B cell (primary cell): ENCODE data around the gene CAPS. TPM values are rescaled to one million over a fixed set of nuclear protein-coding genes. Genes with fewer than 3 reads are reported as not detected.

Experiments used
- ATAC-seq: fragments of 200-7000 bp; cut with Tn5 transposase; one replicate; pipeline ENCODE4 v1.10.0; 2021; ENCODE audit warnings: low read depth, mild to moderate bottlenecking, moderate number of reproducible peaks, moderate library complexity
- CTCF ChIA-PET: fragments of 350-600 bp; sonication (Branson Sonifier 250); formaldehyde crosslinking; loops from one replicate; lab custom pipeline; 2021; ENCODE audit warnings: antibody characterized with exemption, inconsistent platforms; lab: Charles Lee
- POLR2A ChIA-PET: fragments of 350-600 bp; sonication (Branson Sonifier 250); formaldehyde crosslinking; loops from one replicate; lab custom pipeline; 2021; ENCODE audit warnings: antibody characterized with exemption; lab: Charles Lee
- DNase-seq: peaks from one replicate; pipeline ENCODE4 v3.0.0; 2013
- H2AFZ ChIP-seq: 2 replicates; pipeline ENCODE4 v1.6.1; 2012; ENCODE audit warnings: mild to moderate bottlenecking, low read depth, low read length; ENCODE audit not compliant: insufficient read depth, poor library complexity, severe bottlenecking
- H3K27ac ChIP-seq, 2 donors: 1 replicate in 1 of 2; 2 replicates in 1 of 2; pipeline ENCODE4 v1.5.1; 2012 to 2013; ENCODE audit warnings: low read length in 2 of 2, mild to moderate bottlenecking in 2 of 2, moderate library complexity in 1 of 2
- H3K27me3 ChIP-seq, 4 experiments: fragments of 200-600 bp in 1 of 4; sonication (generic) in 1 of 4; replicated peaks in 1 of 4; 1 replicate in 2 of 4; 2 replicates in 2 of 4; pipeline versions ENCODE4 v1.6.1 to v1.7.0; 2013 to 2016; ENCODE audit warnings: low read length in 3 of 4, mild to moderate bottlenecking in 2 of 4, mixed read lengths in 1 of 4, moderate library complexity in 1 of 4; ENCODE audit not compliant: insufficient read depth in 4 of 4, control insufficient read depth in 3 of 4; ENCODE audit errors: control extremely low read depth in 1 of 4
- H3K36me3 ChIP-seq, 2 experiments: replicated peaks in 1 of 2; 1 replicate in 1 of 2; 2 replicates in 1 of 2; pipeline versions ENCODE4 v1.6.1 to v1.7.1; 2013; ENCODE audit warnings: low read length in 1 of 2; ENCODE audit not compliant: insufficient read depth in 2 of 2, control insufficient read depth in 1 of 2; ENCODE audit errors: control extremely low read depth in 1 of 2, extremely low read depth in 1 of 2
- H3K4me1 ChIP-seq, 2 donors: fragments of 200-600 bp in 1 of 2; sonication (generic) in 1 of 2; 1 replicate in 1 of 2; 2 replicates in 1 of 2; pipeline versions ENCODE4 v1.5.1 to v1.6.1; 2013 to 2017; ENCODE audit warnings: low read length in 2 of 2; ENCODE audit not compliant: control insufficient read depth in 2 of 2, insufficient read depth in 2 of 2
- H3K4me2 ChIP-seq: replicated peaks from 2 replicates; pipeline ENCODE3; 2012; ENCODE audit warnings: mild to moderate bottlenecking, low read depth, low read length; ENCODE audit not compliant: poor library complexity, severe bottlenecking
- H3K4me3 ChIP-seq, 5 experiments: fragments of 200-600 bp in 1 of 5; sonication (generic) in 1 of 5; 1 replicate in 3 of 5; 2 replicates in 2 of 5; pipeline versions ENCODE4 v1.5.1 to v1.7.0; 2011 to 2016; ENCODE audit warnings: low read length in 4 of 5, mild to moderate bottlenecking in 4 of 5, low read depth in 2 of 5, control low read depth in 1 of 5, moderate library complexity in 1 of 5; ENCODE audit not compliant: insufficient read depth in 1 of 5; ENCODE audit errors: control extremely low read depth in 1 of 5, extremely low read depth in 1 of 5
- H3K79me2 ChIP-seq: fragments of 200-600 bp; sonication (generic); one replicate; pipeline ENCODE4 v1.6.0; 2016; ENCODE audit warnings: low read length; ENCODE audit not compliant: control insufficient read depth, insufficient read depth
- H3K9ac ChIP-seq: fragments of 200-600 bp; sonication (generic); 2 replicates; pipeline ENCODE4 v1.6.1; 2017; ENCODE audit warnings: mild to moderate bottlenecking, low read length, moderate library complexity
- H3K9me3 ChIP-seq, 3 donors: one replicate each; pipeline versions ENCODE4 v1.6.1 to v1.7.1; 2013; ENCODE audit warnings: low read length in 2 of 3; ENCODE audit not compliant: control insufficient read depth in 2 of 3, insufficient read depth in 1 of 3; ENCODE audit errors: control extremely low read depth in 1 of 3
- H4K20me1 ChIP-seq: 2 replicates; pipeline ENCODE4 v1.6.0; 2012; ENCODE audit warnings: mild to moderate bottlenecking, low read length; ENCODE audit not compliant: insufficient read depth, control insufficient read depth, poor library complexity, severe bottlenecking
- H3K27ac Mint-ChIP-seq: one replicate; pipeline ENCODE4 v1.8.0; 2021; ENCODE audit warnings: mixed read lengths
- H3K27me3 Mint-ChIP-seq: one replicate; pipeline ENCODE4 v1.8.0; 2021; ENCODE audit warnings: mixed read lengths
- H3K4me1 Mint-ChIP-seq: one replicate; pipeline ENCODE4 v1.8.0; 2021; ENCODE audit warnings: mixed read lengths
- H3K4me3 Mint-ChIP-seq: one replicate; pipeline ENCODE4 v1.8.0; 2021; ENCODE audit warnings: mixed read lengths
- H3K9me3 Mint-ChIP-seq: one replicate; pipeline ENCODE4 v1.8.0; 2022; ENCODE audit warnings: mixed read lengths; ENCODE audit not compliant: insufficient read depth
- EZH2 ChIP-seq: IDR thresholded peaks from 2 replicates; pipeline ENCODE4 v1.6.1; 2012; ENCODE audit warnings: borderline replicate concordance, low read depth, mild to moderate bottlenecking, moderate library complexity, low read length; ENCODE audit not compliant: insufficient read depth, poor library complexity, severe bottlenecking
- WGBS: methylation state at CpG from one replicate; pipeline ENCODE4 v1.1.5; 2013; ENCODE audit warnings: missing lambda C conversion rate; ENCODE audit not compliant: insufficient coverage; 5-methylcytosine and 5-hydroxymethylcytosine counted together
- intact Hi-C: fragments of 100-400 bp; cut with micrococcal nuclease; formaldehyde crosslinking; loops from one replicate; pipeline ENCODE4 v1.10.0; 2022
- polyA plus RNA-seq: library from polyadenylated mRNA; depleted of rRNA; stranded (reverse); fragments of >200 nt; gene quantifications from 2 replicates; pipeline ENCODE4 v1.2.3, GENCODE V29; 2012
- total RNA-seq, 2 donors: library from RNA; stranded (reverse); fragments of 120-200 nt in 1 of 2; gene quantifications; 1 replicate in 1 of 2; 2 replicates in 1 of 2; pipeline versions ENCODE4 v1.2.3 to v1.2.4, GENCODE V29; 2013 to 2022
- TF ChIP-seq, protein P1 (sequence below): fragments of 200-600 bp; IDR thresholded peaks from one replicate; pipeline ENCODE4 v1.8.0; 2022; ENCODE audit warnings: antibody characterized with exemption, mild to moderate bottlenecking

Gene CAPS
- total and polyA plus RNA-seq, 2 donors (not counting 1 experiment from before 2014, with no cell fraction given), result 40.0 to 65.7 TPM

DNA sequence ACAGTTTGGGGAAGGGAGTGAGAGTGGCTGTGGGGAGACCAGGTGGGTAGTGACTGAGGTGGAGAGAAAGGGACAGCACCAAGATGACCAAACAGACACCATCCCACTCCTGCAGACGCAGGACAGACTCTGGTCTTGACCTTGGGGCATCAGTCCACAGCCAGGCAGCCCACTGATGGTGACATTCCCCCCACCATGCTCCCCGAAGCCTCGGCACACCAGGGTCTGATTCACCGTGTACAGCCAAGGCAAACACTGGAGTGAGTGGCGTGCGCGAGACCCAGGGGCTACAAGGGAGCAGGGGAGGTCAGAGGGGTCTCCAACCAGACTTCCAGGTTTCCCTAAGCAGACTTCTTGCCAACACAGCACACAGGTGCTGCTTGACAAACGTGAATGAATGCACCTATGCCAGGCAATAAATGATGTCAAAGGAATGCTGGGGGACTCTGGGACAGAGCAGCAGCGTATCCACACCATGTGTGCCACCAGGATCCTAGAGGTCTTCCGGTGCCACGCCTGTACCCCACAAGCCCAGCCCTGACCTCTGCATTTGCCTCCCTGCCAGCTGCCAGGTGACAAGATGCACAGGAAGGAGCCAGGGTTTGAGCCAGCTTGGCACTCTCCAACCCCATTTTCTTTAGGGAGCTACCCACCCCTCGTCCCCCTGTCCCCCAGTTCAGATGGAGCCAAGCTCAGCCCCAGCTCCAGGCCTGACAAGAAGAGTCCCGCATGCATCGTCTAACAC, 45.4 kb downstream of the CAPS start:
- Histone ChIP-seq H3K36me3 (peaks cover 0 to 9% of the 10 kb centered on the region in 2 experiments), H3K27me3 (no peaks in the 10 kb centered on the region), H3K79me2 (peaks cover 99% of the 10 kb centered on the region), H3K4me2 (no peak overlapping the region), H3K9me3 (no peaks in the 10 kb centered on the region), H3K9ac (no peak overlapping the region), H2AFZ (no peak overlapping the region), H3K4me1 (peaks cover 16 to 33% of the 10 kb centered on the region in 2 donors), H3K4me3 (no peak overlapping the region), H4K20me1 (peaks cover 96% of the 10 kb centered on the region), H3K27ac (no peak overlapping the region)
- H3K9me3 Mint-ChIP-seq, result no peaks in the 10 kb centered on the region
- no peaks in the 10 kb centered on the region for H3K27me3 Mint-ChIP-seq
- ChIA-PET CTCF (interaction anchor here (0.9 to 2.1 kb wide), 3 partner anchors 8 to 28 kb away, joined by 3 to 8 read pairs (median 4); no protein-coding TSS in a partner anchor), POLR2A (interaction anchor here (0.6 kb wide), 1 partner anchor 1756 kb away, joined by 4 read pairs; no protein-coding TSS in a partner anchor)
- peak overlapping the region; percentile 32 for H3K27ac Mint-ChIP-seq
- DNase-seq (no peak), ATAC-seq (no peak)
- peaks cover 77% of the 10 kb centered on the region for H3K4me1 Mint-ChIP-seq
- no peak overlapping the region for H3K4me3 Mint-ChIP-seq
- TF ChIP-seq, protein P1, sequence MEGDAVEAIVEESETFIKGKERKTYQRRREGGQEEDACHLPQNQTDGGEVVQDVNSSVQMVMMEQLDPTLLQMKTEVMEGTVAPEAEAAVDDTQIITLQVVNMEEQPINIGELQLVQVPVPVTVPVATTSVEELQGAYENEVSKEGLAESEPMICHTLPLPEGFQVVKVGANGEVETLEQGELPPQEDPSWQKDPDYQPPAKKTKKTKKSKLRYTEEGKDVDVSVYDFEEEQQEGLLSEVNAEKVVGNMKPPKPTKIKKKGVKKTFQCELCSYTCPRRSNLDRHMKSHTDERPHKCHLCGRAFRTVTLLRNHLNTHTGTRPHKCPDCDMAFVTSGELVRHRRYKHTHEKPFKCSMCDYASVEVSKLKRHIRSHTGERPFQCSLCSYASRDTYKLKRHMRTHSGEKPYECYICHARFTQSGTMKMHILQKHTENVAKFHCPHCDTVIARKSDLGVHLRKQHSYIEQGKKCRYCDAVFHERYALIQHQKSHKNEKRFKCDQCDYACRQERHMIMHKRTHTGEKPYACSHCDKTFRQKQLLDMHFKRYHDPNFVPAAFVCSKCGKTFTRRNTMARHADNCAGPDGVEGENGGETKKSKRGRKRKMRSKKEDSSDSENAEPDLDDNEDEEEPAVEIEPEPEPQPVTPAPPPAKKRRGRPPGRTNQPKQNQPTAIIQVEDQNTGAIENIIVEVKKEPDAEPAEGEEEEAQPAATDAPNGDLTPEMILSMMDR, result no peak
- TF ChIP-seq EZH2, result no peak
- 94% methylated on average over 14 of the region's 14 CpGs for WGBS
- intact Hi-C loops, result no loop called here
